ENCODE data around the gene CX3CR1.
"Not testable (repeated sequence)": the region's sequence is repeated elsewhere in the genome, so short reads cannot be mapped to it uniquely, and the experiment has no call there.

Gene CX3CR1

GRCh38 chr3:39279745-39280517 is at the start of gene CX3CR1:
Gene CX3CR1, minus strand, starts transcription at chr3:39280036. Its CDS starts 13,527 bp downstream, at chr3:39266509.
- peak; percentile 29 for DNase-seq

- no peak for DNase-seq
These were observed 49.7 kb upstream of the CX3CR1 start, which contains the start of gene CCR8 for GRCh38 chr3:39329493-39329892. Gene CCR8, plus strand, starts transcription at chr3:39329709. Its CDS starts 2,623 bp downstream, at chr3:39332332.

- DNase-seq = no peak
These were observed 48.0 kb upstream of the CX3CR1 start for GRCh38 chr3:39327746-39328349.

GRCh38 chr3:39327053-39327745 is 47.4 kb upstream of the CX3CR1 start:
- no peak for DNase-seq

- no peak for DNase-seq
These were observed 45.4 kb upstream of the CX3CR1 start for GRCh38 chr3:39325236-39325635.

GRCh38 chr3:39323494-39323893 is 43.7 kb upstream of the CX3CR1 start:
- no peak for DNase-seq

GRCh38 chr3:39322936-39323335 is 43.1 kb upstream of the CX3CR1 start:
- no peak for DNase-seq

- not testable (repeated sequence) for DNase-seq
These were observed 42.4 kb upstream of the CX3CR1 start for GRCh38 chr3:39322209-39322715.

- DNase-seq = not testable (repeated sequence)
These were observed 41.7 kb upstream of the CX3CR1 start for GRCh38 chr3:39321574-39321983.

GRCh38 chr3:39319249-39319648 is 39.4 kb upstream of the CX3CR1 start:
- no peak for DNase-seq

GRCh38 chr3:39318301-39318700 is 38.5 kb upstream of the CX3CR1 start:
- DNase-seq = no peak

- DNase-seq = no peak
These were observed 37.8 kb upstream of the CX3CR1 start for GRCh38 chr3:39317571-39318169.

- DNase-seq = no peak
These were observed 35.6 kb upstream of the CX3CR1 start for GRCh38 chr3:39315420-39315819.

- DNase-seq = no peak
These were observed 33.5 kb upstream of the CX3CR1 start for GRCh38 chr3:39313289-39313688.

- no peak for DNase-seq
These were observed 22.3 kb upstream of the CX3CR1 start for GRCh38 chr3:39302178-39302577.

- DNase-seq = no peak
These were observed 19.4 kb upstream of the CX3CR1 start for GRCh38 chr3:39299279-39299678.

- DNase-seq = no peak
These were observed 16.6 kb upstream of the CX3CR1 start for GRCh38 chr3:39296197-39297077.

GRCh38 chr3:39295184-39295775 is 15.4 kb upstream of the CX3CR1 start:
- no peak for DNase-seq

- DNase-seq = no peak
These were observed 14.8 kb upstream of the CX3CR1 start for GRCh38 chr3:39294446-39295183.

GRCh38 chr3:39292961-39293360 is 13.1 kb upstream of the CX3CR1 start:
- DNase-seq = no peak

GRCh38 chr3:39291903-39292329 is 12.1 kb upstream of the CX3CR1 start:
- DNase-seq = peak; percentile 75

Measured in right forelimb (tissue), 1 donor.